Measurements from ENCODE around the gene SNX22. TPM values are rescaled to one million over a fixed set of nuclear protein-coding genes. Genes with fewer than 3 reads are reported as not detected.

The SNX22 gene
- total and polyA plus RNA-seq, 9 of the 15 experiments (the other 6 are each of a cell fraction or from before 2014, with no cell fraction given): 0.91 to 3.0 (median 2.0) TPM

GRCh38 chr15:64162869-64163658, 11.5 kb downstream of the SNX22 start, which contains the start of gene PPIB (continued):
- TF ChIP-seq PATZ1 (CRISPR knock-in tag; IDR thresholded peaks at IDR 0.05; ENCODE audit: borderline replicate concordance): no peak
- TF ChIP-seq FOXA3 (CRISPR knock-in tag; conservative IDR thresholded peaks at IDR 0.05 in 1 of 2, IDR thresholded peaks at IDR 0.05 in 1 of 2): no peak
- no peak for TF ChIP-seq GABPB2 (CRISPR knock-in tag; conservative IDR thresholded peaks at IDR 0.05)
- TF ChIP-seq MTA1 (IDR thresholded peaks at IDR 0.05; ENCODE audit: borderline replicate concordance): no peak
- TF ChIP-seq NFE2L1 (tag; IDR thresholded peaks at IDR 0.05; ENCODE audit: borderline replicate concordance, low read depth): no peak
- TF ChIP-seq E2F4 (CRISPR knock-in tag; IDR thresholded peaks at IDR 0.05; ENCODE audit: low read depth): no peak
- TF ChIP-seq KDM1A (IDR thresholded peaks at IDR 0.05): no peak
- TF ChIP-seq PKNOX1 (IDR thresholded peaks at IDR 0.05): no peak; the same call in 1 of the 2 replicates
- no peak for TF ChIP-seq MCM3 (IDR thresholded peaks at IDR 0.05)
- TF ChIP-seq ZNF280A (IDR thresholded peaks at IDR 0.05; ENCODE audit: low read depth, partially characterized antibody): no peak
- no peak for TF ChIP-seq ZZZ3 (IDR thresholded peaks at IDR 0.05)
- TF ChIP-seq CGGBP1 (CRISPR knock-in tag; IDR thresholded peaks at IDR 0.05): no peak
- TF ChIP-seq CTCF (IDR thresholded peaks at IDR 0.05 in 2 of 3, conservative IDR thresholded peaks at IDR 0.05 in 1 of 3; ENCODE audit: insufficient read depth in 2 of 3, low read depth in 1 of 3, low read length in 3 of 3): peak; percentile 82 to 88 (median 86)
- no peak for TF ChIP-seq MYNN (IDR thresholded peaks at IDR 0.05)
- TF ChIP-seq MYNN (CRISPR knock-in tag; IDR thresholded peaks at IDR 0.05): no peak
- peak; percentile 74 to 97 for TF ChIP-seq FOXK2 (conservative IDR thresholded peaks at IDR 0.05 in 1 of 2, IDR thresholded peaks at IDR 0.05 in 1 of 2; ENCODE audit: low read depth in 2 of 2)
- no peak for TF ChIP-seq ESRRB (CRISPR knock-in tag; IDR thresholded peaks at IDR 0.05; ENCODE audit: borderline replicate concordance)
- peak; percentile 52; the same call in 1 of the 2 replicates for TF ChIP-seq NCOA1 (IDR thresholded peaks at IDR 0.05; ENCODE audit: low read depth)

Data from K562 (cell line).